Lower leg skin (tissue), 4 donors: Measurements from ENCODE around the gene PIP5KL1. TPM values are rescaled to one million over a fixed set of nuclear protein-coding genes. Genes with fewer than 3 reads are reported as not detected.

Experiments
- DNase-seq, 2 donors: peaks; one replicate each; pipeline ENCODE4 v3.0.0-alpha.2; 2019; ENCODE audit warnings: low spot score in 2 of 2
- H3K4me3 ChIP-seq: fragments of 200-600 bp; sonication (generic); 2 replicates; pipeline ENCODE4 v1.5.1; 2017; ENCODE audit warnings: mild to moderate bottlenecking, low read depth; ENCODE audit not compliant: poor library complexity, severe bottlenecking
- CTCF ChIP-seq, 3 donors: fragments of 450-650 bp; IDR thresholded peaks; one replicate each; pipeline ENCODE4 v1.5.1; 2016; ENCODE audit warnings: antibody characterized with exemption in 3 of 3, mild to moderate bottlenecking in 3 of 3, moderate library complexity in 2 of 3
- POLR2A ChIP-seq, 2 donors: fragments of 450-650 bp; IDR thresholded peaks; one replicate each; pipeline ENCODE4 v1.6.1; 2016 to 2017; ENCODE audit warnings: antibody characterized with exemption in 2 of 2, mild to moderate bottlenecking in 1 of 2, moderate library complexity in 1 of 2
- WGBS, 2 donors: methylation state at CpG; one replicate each; pipeline ENCODE4 v1.1.5; 2018; 5-methylcytosine and 5-hydroxymethylcytosine counted together
- intact Hi-C: fragments of 100-400 bp; cut with DNase I; formaldehyde crosslinking; loops from one replicate; pipeline ENCODE4 v1.15.0; 2023; ENCODE audit warnings: low total_unique reads
- total RNA-seq, 4 donors: library from RNA; depleted of rRNA; stranded (reverse); fragments of >200 nt; gene quantifications; one replicate each; pipeline ENCODE4 v1.1.0, GENCODE V29; 2016

PIP5KL1 gene
- total RNA-seq, 4 donors from 2014 or later, result 4.1 to 11.3 (median 8.4) TPM

GRCh38 chr9:127947841-127948710 lies 17.5 kb upstream of the PIP5KL1 start:
- H3K4me3 ChIP-seq, result no peak overlapping the region
- DNase-seq, result no peak
- intact Hi-C loops, result loop anchor here (5.0 kb wide), 1 partner anchor 169 kb away; no protein-coding TSS in a partner anchor
- TF ChIP-seq CTCF (IDR thresholded peaks at IDR 0.05), result no peak
- no peak for TF ChIP-seq POLR2A (IDR thresholded peaks at IDR 0.05)
- WGBS, 2 donors, result 89 to 94% methylated on average over 15 to 17 of the region's 17 CpGs

- 66 to 78% methylated on average over 2 to 3 of the region's 3 CpGs for WGBS, 2 donors
- intact Hi-C loops, result loop anchor here (5.0 kb wide), 1 partner anchor 171 kb away; no protein-coding TSS in a partner anchor
- no peak for TF ChIP-seq POLR2A (IDR thresholded peaks at IDR 0.05)
These were observed 16.2 kb upstream of the PIP5KL1 start for GRCh38 chr9:127946728-127947127.

GRCh38 chr9:127945942-127946341 lies 15.4 kb upstream of the PIP5KL1 start:
- H3K4me3 ChIP-seq, result no peak overlapping the region
- 78 to 93% methylated on average over 9 of the region's 9 CpGs for WGBS, 2 donors
- DNase-seq, result no peak
- TF ChIP-seq POLR2A (IDR thresholded peaks at IDR 0.05) (no peak), CTCF (IDR thresholded peaks at IDR 0.05) (no peak)
- intact Hi-C loops, result loop anchor here (5.0 kb wide), 1 partner anchor 171 kb away; no protein-coding TSS in a partner anchor

More at GRCh38 chr9:127946728-127947127, 16.2 kb upstream of the PIP5KL1 start:
- DNase-seq, result no peak
- H3K4me3 ChIP-seq, result no peak overlapping the region

- WGBS, 2 donors, result 85 to 91% methylated on average over 24 of the region's 24 CpGs
- DNase-seq, result no peak
- intact Hi-C loops, result loop anchor here (5.0 kb wide), 1 partner anchor 172 kb away; no protein-coding TSS in a partner anchor
These were observed 14.8 kb upstream of the PIP5KL1 start for GRCh38 chr9:127945338-127945737.

GRCh38 chr9:127944586-127945218 lies 14.1 kb upstream of the PIP5KL1 start:
- H3K4me3 ChIP-seq, result no peak overlapping the region
- no peak for DNase-seq
- intact Hi-C loops, result loop anchor here (5.0 kb wide), 2 partner anchors 93 to 173 kb away; no protein-coding TSS in a partner anchor
- WGBS, 2 donors, result 88 to 93% methylated on average over 38 of the region's 38 CpGs
- TF ChIP-seq POLR2A (IDR thresholded peaks at IDR 0.05), result no peak
- no peak for TF ChIP-seq CTCF (IDR thresholded peaks at IDR 0.05)

More at GRCh38 chr9:127945338-127945737, 14.8 kb upstream of the PIP5KL1 start:
- TF ChIP-seq POLR2A (IDR thresholded peaks at IDR 0.05), result no peak
- TF ChIP-seq CTCF (IDR thresholded peaks at IDR 0.05), result no peak
- H3K4me3 ChIP-seq, result no peak overlapping the region

GRCh38 chr9:127943731-127944144 lies 13.2 kb upstream of the PIP5KL1 start:
- intact Hi-C loops, result loop anchor here (5.0 kb wide), 1 partner anchor 94 kb away; no protein-coding TSS in a partner anchor
- H3K4me3 ChIP-seq, result no peak overlapping the region
- WGBS, 2 donors, result 28 to 37% methylated on average over 13 of the region's 13 CpGs
- DNase-seq, result peak; percentile 77 to 96
- TF ChIP-seq CTCF (IDR thresholded peaks at IDR 0.05) (peak in 1 of 3 donors; percentile 85), POLR2A (IDR thresholded peaks at IDR 0.05) (no peak)
